Measurements from ENCODE around the gene GPATCH2L.

Gene GPATCH2L

DNA sequence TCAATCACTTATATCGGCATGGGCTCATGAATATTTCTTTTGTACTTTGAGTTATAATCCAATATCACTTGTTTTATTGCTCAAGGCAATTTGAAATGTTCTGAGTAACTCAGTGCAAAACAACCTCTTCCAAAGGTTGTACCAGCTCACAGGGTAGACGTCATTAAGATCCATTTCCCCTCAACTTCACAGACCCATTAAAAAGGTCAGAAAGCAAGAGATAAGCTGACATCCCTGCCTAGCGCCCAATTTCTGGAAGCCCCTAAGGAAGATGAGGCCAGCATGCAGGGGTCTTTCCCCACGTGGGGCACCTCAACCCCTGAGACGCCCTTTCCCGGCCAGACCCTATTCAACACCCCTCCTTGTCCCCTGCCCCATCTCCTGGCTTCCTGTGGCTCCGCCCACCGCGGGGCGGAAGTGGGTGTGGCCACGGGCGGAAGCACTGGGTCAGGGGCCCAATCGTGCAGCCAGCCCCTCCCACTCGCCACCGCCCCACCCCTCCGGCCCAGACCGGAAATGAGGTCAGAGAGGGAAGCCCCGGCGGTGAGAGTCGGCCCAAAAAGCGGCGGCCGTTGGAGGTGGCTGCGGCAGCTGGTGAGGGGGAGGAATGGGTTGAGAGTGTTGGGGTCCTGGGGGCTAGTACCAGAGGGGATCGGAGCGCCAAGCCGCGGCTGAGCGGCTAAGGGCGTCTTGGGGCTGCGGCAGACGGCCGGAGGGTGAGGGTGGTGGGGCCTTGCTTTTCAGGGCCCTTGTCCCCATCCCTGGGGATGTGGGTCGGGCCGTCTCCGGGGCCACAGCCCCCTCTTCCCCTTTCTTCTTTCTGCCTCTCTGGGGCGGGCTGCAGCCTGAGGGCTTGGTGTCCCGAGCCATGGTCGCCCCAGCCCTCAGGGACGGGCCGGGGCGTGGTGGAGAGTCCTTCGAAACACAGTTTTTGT lies at the start of gene GPATCH2L:
Gene GPATCH2L (plus strand): TSS at position 525 of the 935 bp plus-strand sequence. CDS start 2,442 bp downstream, outside the sequence.
- peak; percentile 88 for DNase-seq (ENCODE audit: low spot score)

DNA sequence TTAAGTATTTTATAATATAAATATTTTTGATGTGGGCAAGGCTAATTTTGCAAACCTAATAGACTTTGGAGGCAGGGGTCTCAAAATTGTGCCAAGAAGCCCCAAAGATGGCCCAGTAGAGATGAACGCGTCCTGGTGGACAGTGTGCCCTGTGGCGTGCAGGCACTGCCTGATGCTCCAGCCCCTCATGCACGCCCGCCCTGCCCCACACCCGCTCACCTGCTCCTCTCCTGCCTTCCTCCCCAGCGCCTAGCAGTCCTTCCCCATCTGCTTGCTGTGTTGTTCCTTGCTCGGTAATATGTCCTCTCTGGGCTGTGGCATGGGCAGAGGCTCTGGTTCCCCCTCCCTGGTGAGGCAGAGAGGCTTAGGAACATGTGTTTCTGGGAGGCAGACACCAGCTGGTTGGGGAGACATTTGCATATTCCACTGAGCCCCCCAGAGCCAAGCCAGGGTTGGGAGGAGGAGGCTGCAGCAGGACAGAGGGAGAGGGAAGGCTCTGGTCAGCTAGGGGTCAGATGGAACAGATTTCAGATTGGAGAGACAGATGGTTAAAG lies 46.8 kb upstream of the GPATCH2L start:
- no peak for DNase-seq (ENCODE audit: low spot score)

DNA sequence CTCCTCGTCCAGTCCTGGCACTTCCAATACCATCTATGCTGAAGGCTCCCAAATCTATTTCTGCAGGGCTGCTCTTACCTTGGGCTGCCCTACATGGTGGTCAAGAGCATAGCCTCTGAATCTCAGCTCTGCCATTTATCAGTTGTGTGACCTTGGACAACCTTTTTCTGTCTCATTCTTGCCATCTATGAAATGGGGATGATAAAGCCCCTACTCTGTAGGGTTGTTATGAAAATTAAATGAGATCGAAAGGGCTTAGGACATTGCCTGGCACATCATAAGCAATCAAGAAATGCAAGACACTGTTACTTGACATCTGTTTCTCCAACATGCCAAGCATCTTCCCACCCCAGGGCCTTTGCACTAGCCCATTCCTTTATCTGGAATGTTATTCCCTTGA lies 45.5 kb upstream of the GPATCH2L start:
- no peak for DNase-seq (ENCODE audit: low spot score)

DNA sequence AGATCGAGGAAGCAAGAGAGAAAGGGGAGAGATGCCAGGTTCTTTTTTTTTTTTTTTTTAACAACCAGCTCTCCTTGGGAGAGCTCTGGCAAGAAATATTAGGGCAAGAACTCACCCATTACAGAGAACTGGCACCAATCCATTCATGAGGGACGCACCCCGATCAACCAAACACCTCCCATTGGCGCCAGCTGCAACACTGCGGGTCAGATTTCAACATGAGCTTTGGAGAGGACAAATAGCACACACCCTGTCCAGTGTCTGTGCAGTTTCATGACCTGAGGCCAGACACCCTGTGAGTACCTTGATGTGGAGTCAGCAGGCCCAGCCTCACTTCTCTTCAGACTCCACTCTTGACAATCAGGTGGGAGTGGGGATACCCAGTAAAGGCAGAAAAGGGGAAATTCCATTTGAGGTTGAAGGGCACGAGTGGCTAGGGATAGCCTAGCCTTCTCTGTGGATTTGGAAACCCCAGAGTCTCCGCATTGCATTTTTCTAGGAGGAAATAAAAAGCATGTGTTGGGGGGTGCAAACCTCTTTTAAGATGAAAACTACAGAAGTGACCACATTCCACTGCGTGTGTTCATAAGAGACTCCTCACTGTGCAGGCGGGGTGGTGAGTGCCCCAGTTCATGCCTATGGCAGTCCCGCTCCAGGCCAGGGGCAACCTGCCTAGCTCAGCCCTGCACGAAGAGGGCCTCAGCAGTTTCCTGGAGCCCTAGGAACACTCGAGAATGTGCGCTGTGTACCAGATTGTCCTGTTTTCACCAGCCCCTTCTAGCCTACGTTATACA lies 42.4 kb upstream of the GPATCH2L start:
- no peak for DNase-seq (ENCODE audit: low spot score)

DNA sequence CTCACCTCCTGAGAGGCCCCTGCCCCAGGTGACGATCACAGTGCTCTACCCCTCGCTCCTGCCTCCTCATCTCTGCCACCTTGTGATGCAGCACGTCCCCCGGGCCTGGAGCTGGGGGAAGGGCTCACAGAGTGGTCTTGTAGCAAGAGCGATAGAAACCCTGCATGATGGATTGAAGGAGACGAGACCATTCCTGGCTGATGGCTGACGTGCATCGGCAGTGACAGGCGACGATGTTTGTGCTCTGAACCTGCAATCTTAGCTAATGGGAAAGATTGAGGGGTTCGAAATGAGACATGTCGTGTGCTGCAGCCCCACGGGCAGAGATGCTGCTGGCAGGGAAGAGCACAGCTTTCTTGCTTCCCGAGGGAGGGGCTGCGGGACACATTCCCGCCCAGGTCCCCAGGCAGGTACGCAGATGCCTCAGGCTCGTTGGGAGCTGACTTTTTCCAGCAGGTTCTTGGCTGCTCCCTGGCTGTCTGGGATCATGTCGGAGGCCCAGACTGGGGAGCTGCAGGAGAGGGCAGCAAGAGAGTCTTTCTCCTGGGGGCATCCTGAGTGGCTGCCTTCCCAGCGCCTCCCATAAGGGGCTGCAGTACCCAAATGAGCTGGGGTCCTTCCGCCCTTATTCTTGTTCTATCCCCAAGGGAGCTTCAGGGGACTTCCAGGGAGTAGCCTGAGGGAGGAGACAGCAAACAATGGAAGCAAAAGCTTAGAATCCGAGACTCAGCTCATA lies 38.7 kb upstream of the GPATCH2L start:
- no peak for DNase-seq (ENCODE audit: low spot score)

- DNase-seq (ENCODE audit: low spot score) = peak; percentile 37
These were observed 38.0 kb upstream of the GPATCH2L start for GRCh38 chr14:76113691-76114090.

DNA sequence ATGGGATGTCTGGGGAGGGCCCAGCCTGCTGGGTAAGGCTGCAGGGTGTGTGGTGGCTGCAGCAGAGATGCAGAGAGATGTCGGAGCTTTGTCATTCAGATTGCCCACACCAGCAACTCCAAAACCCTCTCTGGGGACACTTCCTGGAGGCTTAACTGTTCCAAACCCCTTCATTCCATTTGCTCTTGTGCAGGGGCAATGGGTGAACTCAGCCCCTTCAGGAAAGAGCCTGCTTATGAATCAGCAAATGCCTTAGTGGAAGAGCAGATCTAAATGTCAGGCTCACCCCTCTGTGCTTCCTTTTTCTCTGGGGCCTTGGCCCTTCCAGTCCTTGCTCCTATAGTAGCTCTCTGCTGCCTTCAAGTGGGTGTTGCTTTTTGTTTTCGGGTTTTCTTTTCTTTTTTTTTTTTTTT lies 36.7 kb upstream of the GPATCH2L start:
- no peak for DNase-seq (ENCODE audit: low spot score)

DNA sequence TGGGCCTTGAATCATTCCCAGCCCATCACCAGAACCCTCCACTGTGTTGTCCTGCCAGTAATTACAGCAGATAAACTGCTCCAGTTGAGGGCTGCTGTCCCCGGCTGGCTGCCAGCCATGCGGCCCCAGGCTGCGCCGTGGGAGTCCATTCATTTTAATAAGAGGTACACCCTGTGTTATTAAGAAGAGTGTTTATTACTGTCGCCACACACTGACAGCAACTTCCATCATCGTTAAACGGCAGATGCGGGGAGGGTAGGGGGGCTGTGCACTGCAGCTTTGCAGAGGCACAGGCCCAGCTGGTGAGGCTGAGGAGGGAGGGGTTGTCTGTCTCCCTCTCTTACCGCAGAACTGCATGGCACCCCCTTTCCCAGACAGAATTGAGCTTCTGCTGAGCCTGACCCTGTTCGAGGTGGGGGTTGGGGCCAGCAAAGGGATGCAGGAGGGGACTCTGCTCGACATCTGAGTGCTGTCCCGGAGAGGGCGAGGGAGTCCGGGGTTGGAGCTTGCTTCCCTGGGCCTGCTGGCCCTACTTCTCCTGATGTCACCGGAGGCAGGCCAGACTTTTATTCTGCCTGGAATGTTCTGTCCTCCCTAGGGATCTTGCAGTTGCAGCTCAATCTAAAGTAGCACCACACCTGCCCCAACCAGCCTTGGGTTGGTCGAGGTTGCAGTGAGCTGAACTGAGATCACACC lies 33.8 kb upstream of the GPATCH2L start:
- DNase-seq (ENCODE audit: low spot score) = no peak

DNA sequence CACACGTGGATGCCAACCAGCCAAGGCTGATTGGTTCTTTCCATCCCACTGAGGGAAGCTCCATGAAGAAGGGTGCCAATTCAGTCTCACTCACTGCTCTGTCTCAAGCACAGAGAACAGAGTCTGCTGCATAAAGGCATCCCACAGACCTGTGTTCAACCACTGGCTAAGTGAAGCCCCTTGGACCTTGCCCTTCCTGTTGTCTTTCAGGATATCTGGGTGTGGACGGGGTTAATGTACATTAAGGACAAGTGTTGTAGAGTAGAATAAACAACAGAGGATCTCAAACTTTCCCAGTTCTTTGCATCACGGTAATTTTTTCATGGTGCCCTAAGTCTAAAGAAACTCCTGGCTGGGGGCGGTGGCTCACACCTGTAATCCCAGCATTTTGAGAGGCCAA lies 33.1 kb upstream of the GPATCH2L start:
- no peak for DNase-seq (ENCODE audit: low spot score)

- DNase-seq (ENCODE audit: low spot score) = no peak
These were observed 30.5 kb upstream of the GPATCH2L start for GRCh38 chr14:76121089-76121748.

- no peak for DNase-seq (ENCODE audit: low spot score)
These were observed 28.1 kb upstream of the GPATCH2L start for GRCh38 chr14:76123426-76124225.

DNA sequence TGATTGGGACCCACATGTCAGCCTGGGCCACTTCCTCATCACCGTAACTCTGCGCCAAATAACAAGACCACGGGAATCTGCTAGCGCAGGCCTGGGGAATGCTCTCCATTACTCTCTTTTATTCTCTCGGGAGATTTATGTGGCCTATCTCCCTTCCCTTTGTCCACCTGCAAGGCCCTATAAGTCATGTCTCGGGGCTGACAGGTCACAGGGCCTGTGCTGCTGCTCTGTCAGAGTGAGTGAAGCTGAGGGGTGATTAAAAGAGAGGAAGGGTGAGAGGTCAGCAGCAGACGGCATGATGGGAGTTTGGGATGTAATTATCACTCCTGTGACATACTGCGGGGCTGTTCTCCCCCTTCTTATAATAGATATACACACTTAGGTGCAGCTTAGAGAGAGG lies 26.2 kb upstream of the GPATCH2L start:
- no peak for DNase-seq (ENCODE audit: low spot score)

DNA sequence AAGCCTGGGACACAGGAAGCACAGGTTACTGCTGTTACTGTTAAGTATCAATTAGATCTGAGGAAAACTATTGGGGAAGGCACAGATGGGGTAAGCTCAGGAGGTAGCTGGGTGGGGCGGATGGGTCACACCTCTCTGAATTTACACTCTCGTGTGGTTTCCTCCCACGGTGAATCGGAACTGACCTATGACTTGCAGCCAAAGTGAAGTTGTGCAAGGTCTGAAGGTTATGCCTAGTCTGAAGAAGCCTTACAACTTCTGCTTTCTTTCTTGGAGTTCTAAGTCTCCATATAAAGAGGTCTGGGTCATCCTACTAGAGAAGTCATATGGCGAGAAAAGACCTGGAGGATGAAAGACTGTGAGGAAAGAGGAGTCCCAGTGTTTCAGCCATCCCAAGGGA lies 25.6 kb upstream of the GPATCH2L start:
- DNase-seq (ENCODE audit: low spot score) = no peak

DNA sequence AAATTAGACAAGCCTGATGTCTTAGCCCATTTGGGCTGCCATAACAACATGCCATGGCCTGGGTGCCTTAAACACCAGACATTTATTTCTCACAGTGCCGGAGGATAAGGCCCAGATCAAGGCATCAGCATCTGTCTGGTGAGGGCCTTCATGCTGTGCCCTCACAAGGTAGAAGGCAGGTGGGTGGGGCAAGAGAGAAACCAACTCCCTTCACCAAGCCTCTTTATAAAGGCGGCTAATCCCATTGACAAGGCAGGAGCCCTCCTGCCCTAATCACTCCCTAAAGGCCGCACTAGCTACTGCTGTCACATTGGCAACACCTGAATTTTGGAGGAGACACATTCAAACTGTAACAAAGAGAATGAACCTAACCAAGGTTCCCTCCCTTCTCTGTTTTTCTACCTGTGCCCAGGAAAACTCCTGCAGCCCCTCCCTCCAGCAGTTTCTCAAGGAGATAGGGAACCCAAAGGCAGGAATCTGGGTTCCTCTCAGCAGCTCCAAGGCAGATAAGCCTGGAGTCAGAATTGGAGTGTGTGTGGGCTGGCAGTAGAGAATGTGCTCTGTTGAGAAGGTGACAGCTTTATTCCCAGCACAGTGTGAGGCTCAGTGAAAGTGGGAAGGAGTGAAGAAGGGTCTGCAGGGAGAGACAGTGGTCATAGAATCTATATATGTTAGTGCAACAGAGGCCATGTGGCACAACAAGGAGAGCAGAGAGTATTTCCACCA lies 21.7 kb upstream of the GPATCH2L start:
- DNase-seq (ENCODE audit: low spot score) = no peak

GRCh38 chr14:76131071-76131965 lies 20.4 kb upstream of the GPATCH2L start:
- DNase-seq (ENCODE audit: low spot score) = no peak

DNA sequence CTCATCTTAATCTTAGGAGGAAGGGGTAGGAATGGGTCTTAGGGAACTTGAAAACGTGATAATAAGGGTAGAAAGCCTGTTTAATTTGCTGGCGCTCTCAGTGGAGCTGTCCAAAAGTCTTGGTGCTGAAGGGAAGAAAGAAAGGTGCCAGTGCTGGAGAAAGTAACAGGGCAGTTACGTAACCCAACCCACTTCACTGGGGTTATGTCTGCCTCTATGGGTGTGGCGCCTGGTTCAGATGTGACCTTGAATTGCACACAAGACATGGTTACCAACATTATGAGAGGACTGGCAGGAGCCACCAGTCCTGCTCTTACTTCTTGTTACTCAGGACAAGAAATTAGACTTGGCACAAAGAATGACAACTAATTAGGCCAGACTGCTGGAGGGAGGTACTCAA lies 18.6 kb upstream of the GPATCH2L start:
- peak; percentile 21 for DNase-seq (ENCODE audit: low spot score)

DNA sequence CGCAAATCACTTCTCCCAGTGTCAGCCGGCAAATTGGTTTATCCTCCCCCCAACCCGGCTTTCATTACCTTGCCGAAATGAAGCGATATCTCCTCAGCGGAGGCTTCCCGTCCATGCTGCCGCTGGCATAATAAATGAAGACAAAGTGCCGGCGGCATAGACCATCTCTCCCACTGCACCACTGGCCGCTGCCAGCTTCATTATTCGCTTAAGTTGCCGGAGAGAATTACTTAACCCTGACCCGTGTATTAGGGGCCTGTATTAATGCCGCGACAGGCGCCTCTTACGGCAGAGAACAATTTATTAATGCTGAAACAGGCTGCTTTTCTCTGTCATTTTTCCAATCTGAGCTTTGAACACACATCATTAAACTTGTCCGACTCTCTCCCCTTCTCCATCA lies 17.5 kb upstream of the GPATCH2L start:
- DNase-seq (ENCODE audit: low spot score) = no peak

- no peak for DNase-seq (ENCODE audit: low spot score)
These were observed 16.0 kb upstream of the GPATCH2L start for GRCh38 chr14:76135722-76136121.
